WTC11 (cell line): ENCODE measurements around the gene RASSF1.

Source experiments
- ATF3 ChIP-seq: sonication (generic); formaldehyde crosslinking; conservative IDR thresholded peaks from 2 replicates; pipeline ENCODE4 v1.8.1; 2022; ENCODE audit warnings: mild to moderate bottlenecking, missing genetic modification reagents
- CTCF ChIP-seq: fragments of 200-600 bp; IDR thresholded peaks from 2 replicates; pipeline ENCODE4 v1.8.0; 2022; ENCODE audit warnings: antibody characterized with exemption
- ERG ChIP-seq: fragments of 250-450 bp; sonication (Bioruptor Pico); IDR thresholded peaks from 2 replicates; pipeline ENCODE4 v1.8.0; 2021; ENCODE audit warnings: mild to moderate bottlenecking
- ESRRA ChIP-seq: sonication (generic); formaldehyde crosslinking; IDR thresholded peaks from 2 replicates; pipeline ENCODE4 v1.8.1; 2022; ENCODE audit warnings: mild to moderate bottlenecking, missing genetic modification reagents, borderline replicate concordance
- JUN ChIP-seq: sonication (generic); formaldehyde crosslinking; IDR thresholded peaks from 2 replicates; pipeline ENCODE4 v1.8.0; 2023; ENCODE audit warnings: mild to moderate bottlenecking, missing genetic modification reagents
- KAT7 ChIP-seq: sonication (generic); formaldehyde crosslinking; IDR thresholded peaks from 2 replicates; pipeline ENCODE4 v1.8.1; 2023; ENCODE audit warnings: missing genetic modification reagents, mild to moderate bottlenecking, borderline replicate concordance
- MLX ChIP-seq: sonication (generic); formaldehyde crosslinking; IDR thresholded peaks from 2 replicates; pipeline ENCODE4 v1.8.1; 2023; ENCODE audit warnings: mild to moderate bottlenecking, missing genetic modification reagents, moderate library complexity
- NR2C2 ChIP-seq: sonication (generic); formaldehyde crosslinking; IDR thresholded peaks from 2 replicates; pipeline ENCODE4 v1.8.0; 2022; ENCODE audit warnings: mild to moderate bottlenecking, missing genetic modification reagents
- SP1 ChIP-seq: sonication (generic); formaldehyde crosslinking; conservative IDR thresholded peaks from 2 replicates; pipeline ENCODE4 v1.8.1; 2022; ENCODE audit warnings: missing genetic modification reagents
- TCF7 ChIP-seq: sonication (generic); formaldehyde crosslinking; IDR thresholded peaks from 2 replicates; pipeline ENCODE4 v1.8.0; 2022; ENCODE audit warnings: mild to moderate bottlenecking, low read depth, missing genetic modification reagents, moderate library complexity
- TP53 ChIP-seq: sonication (generic); formaldehyde crosslinking; IDR thresholded peaks from 2 replicates; pipeline ENCODE4 v1.8.1; 2023; ENCODE audit warnings: mild to moderate bottlenecking, missing genetic modification reagents
- USF1 ChIP-seq: sonication (generic); formaldehyde crosslinking; IDR thresholded peaks from 2 replicates; pipeline ENCODE4 v1.8.0; 2022; ENCODE audit warnings: mild to moderate bottlenecking, missing genetic modification reagents
- ZBTB43 ChIP-seq: sonication (generic); formaldehyde crosslinking; IDR thresholded peaks from 2 replicates; pipeline ENCODE4 v1.8.1; 2023; ENCODE audit warnings: mild to moderate bottlenecking, missing genetic modification reagents

- TF ChIP-seq NR2C2 (no peak), CTCF (no peak), USF1 (CRISPR knock-in tag) (no peak), TP53 (CRISPR knock-in tag) (no peak), JUN (CRISPR knock-in tag) (no peak), ATF3 (CRISPR knock-in tag) (no peak), TCF7 (no peak), KAT7 (CRISPR knock-in tag) (no peak), SP1 (CRISPR knock-in tag) (no peak), ESRRA (no peak), ERG (CRISPR knock-in tag) (no peak), MLX (CRISPR knock-in tag) (no peak), ZBTB43 (no peak)
Measured at GRCh38 chr3:50340147-50340447, 539 bp downstream of the RASSF1 start.
